ENCODE data around the gene CNTNAP3B.
"Not testable (repeated sequence)": the region's sequence is repeated elsewhere in the genome, so short reads cannot be mapped to it uniquely, and the experiment has no call there.

The CNTNAP3B gene

DNA sequence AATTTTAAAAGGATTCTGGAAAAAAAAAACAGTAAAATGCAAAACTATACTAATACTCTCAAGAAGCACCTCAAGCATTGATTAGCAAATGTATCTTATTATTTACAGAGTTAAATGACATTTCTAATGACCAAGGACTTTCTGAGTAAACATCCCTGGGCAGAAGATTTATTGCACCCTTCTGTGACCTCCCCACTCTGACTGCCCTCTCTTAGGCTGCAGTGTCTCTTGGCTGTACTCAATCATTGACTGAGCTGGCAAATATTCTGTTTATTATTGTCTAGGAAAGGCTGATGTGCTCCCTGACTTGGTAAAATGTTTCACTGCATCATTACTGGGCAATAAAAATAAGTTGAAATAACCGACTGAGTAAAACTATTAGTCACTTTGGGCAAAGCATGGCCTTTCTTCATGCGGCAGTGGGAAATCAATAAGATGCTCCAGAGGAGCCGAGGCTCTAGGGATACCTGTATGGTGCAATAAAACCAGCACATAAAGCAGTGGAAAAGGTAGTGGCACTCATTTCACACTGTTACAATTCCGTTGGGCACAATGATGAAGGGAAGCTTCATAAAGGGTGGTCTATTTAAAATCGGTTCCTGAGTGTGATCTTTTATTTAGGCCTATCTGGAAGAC, 151.1 kb downstream of the CNTNAP3B start:
- not testable (repeated sequence) for DNase-seq (ENCODE audit: low read depth in 3 of 3, low spot score in 1 of 3)

- not testable (repeated sequence) for DNase-seq (ENCODE audit: low read depth in 3 of 3, low spot score in 1 of 3)
Measured at GRCh38 chr9:41974906-41975305, 154.3 kb downstream of the CNTNAP3B start.

- DNase-seq (ENCODE audit: low read depth in 3 of 3, low spot score in 1 of 3) = not testable (repeated sequence)
Measured at GRCh38 chr9:41953007-41953406, 176.2 kb downstream of the CNTNAP3B start.

DNA sequence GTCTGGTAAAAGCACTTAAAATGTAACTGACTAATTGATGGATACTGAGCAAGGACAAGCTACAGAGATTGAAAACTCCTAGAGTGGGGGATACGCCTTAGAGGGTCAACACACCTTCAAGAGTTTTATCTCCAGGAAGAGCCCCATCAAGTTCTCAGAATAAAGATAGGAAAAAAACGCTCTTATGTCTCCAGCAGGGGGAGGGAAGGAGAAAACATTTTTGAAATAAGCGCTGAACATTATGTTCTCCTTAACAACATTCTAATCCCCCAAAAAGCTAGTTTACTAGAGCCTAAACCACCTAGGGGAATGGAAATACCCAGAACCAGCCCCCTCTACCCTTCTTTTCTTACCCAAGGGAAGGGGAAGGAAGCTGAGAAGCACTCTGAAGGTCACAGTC, 187.5 kb downstream of the CNTNAP3B start:
- DNase-seq (ENCODE audit: low read depth in 3 of 3, low spot score in 1 of 3) = not testable (repeated sequence)

GRCh38 chr9:41938143-41938542, 191.1 kb downstream of the CNTNAP3B start:
- DNase-seq (ENCODE audit: low read depth in 3 of 3, low spot score in 1 of 3) = not testable (repeated sequence)

DNA sequence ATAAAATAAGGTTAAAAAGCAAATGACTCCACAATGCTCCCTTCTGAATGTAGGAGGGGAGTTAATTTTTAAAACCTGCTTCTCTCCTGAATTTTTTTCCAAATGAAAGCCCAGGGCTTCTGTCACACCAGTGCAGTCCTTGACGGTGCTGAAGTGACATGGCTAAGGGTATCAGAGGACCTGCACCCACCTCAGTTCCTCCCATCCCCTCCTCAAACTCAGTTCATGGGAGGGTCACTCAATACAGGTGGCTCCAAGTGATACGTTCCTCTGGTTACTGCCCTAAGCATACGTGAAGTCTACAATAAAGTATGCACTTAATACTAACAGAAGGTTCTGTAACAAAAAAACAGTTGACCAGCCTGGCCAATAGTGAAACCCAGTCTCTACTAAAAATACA, 193.5 kb downstream of the CNTNAP3B start:
- DNase-seq (ENCODE audit: low read depth in 3 of 3, low spot score in 1 of 3) = not testable (repeated sequence)

GRCh38 chr9:41929172-41929571, 200.1 kb downstream of the CNTNAP3B start:
- not testable (repeated sequence) for DNase-seq (ENCODE audit: low read depth in 3 of 3, low spot score in 1 of 3)

DNA sequence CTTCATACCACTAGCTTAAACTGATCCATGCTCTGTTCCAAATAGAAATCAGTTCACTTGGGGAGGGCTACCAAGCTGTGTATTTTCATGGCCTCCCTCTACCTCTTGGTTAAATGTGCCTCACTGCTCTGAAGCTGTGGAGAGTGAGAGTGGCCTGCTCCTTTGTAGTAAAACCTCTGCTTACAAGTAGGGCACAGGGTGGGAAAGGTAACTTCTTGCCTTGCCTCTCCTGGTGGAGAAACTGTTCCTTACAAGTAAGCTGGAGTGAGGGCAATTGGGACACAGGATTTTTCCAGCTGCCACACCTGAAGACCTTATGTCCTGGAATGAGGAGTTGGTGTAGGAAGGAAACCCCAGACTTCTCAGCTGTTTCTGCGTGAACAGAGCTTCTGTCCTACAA, 211.9 kb downstream of the CNTNAP3B start:
- DNase-seq (ENCODE audit: low read depth in 3 of 3, low spot score in 1 of 3) = not testable (repeated sequence)

DNA sequence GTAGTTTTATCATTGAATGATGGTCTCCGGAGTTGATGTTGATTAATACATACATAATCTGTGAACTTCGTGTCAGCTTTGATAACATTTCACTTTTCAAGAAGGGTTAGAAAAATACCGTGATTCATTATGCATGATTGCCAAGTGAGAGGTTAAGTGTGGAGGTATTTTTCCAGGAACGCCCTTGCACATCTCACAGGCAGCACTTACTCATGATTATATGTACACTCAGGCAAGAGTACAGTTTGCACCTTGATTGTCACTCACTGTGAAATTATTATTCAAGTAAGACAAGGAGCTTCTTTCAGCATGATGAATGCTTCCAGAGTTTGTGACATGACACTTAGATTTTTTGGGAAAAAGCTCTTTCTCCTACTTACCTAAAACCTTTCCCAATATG, 223.7 kb downstream of the CNTNAP3B start:
- not testable (repeated sequence) for DNase-seq (ENCODE audit: low read depth in 3 of 3, low spot score in 1 of 3)

- DNase-seq (ENCODE audit: low read depth in 3 of 3, low spot score in 1 of 3) = not testable (repeated sequence)
Measured at GRCh38 chr9:41902762-41903161, 226.5 kb downstream of the CNTNAP3B start.

DNA sequence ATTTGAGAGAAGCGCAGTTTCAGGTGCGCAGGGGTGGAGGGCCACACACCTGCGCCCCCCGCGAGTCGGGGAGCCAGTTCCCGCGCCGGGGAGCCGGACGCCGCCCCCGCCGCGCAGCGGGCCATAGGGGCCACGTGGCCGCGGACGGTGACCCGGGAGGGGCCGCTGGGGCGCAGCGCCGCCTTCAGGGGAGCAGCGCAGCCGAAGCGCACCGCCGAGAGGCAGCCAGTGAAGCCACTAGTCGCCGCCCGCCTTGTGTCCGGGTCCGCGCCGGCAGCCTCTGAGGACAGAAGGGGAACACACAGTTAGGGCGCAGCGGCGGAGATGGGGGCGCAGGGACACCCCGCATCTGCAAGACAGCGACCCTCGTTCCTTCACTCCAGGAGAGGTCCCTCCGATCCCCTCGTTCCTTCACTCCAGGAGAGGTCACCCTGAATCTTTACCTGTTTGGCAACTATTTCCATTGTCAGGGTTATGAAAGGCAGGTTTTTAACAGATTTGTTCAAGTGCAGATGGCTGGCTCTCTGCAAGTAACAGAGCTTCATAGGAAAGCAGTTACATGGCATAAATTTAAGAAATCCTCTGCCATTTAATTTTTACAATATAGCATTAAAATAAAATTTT, 230.4 kb downstream of the CNTNAP3B start:
- not testable (repeated sequence) for DNase-seq (ENCODE audit: low read depth in 3 of 3, low spot score in 1 of 3)

DNA sequence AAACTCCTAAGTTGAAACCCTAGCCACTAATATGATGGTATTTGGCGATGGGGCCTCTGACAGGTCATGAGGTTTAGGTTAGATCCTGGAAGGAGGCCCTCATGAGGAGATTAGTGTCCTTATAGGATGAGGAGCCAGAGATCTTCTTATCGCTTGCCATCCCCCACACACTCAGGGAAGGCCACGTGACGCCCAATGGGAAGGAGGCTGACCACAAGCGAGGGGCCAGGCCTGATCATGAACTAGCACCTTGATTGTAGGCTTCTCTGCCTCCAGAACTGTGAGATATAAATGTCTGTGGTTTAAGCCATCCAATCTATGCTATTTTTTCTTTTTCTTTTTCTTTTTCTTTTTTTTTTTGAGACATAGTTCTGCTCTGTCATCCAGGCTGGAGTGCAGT, 254.7 kb downstream of the CNTNAP3B start:
- DNase-seq (ENCODE audit: low read depth in 3 of 3, low spot score in 1 of 3) = not testable (repeated sequence)

DNA sequence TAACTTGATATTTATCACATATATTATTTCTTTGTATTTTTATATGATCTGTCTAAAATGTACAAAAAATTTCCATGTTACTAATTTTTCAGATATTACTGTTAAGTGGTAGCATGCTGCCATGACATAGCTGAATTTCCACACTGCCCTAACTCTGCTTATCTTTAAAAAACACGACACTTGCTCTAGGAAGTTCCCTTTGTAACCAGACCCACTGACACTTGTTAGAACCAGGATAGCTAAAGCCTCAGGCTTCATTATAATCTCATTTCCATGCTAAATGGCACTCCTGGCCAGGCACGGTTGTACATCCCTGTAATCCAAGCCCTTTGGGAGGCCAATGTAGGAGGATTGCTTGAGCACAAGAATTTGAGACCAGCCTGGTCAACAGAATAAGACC, 273.8 kb downstream of the CNTNAP3B start:
- DNase-seq (ENCODE audit: low read depth in 3 of 3, low spot score in 1 of 3) = not testable (repeated sequence)

DNA sequence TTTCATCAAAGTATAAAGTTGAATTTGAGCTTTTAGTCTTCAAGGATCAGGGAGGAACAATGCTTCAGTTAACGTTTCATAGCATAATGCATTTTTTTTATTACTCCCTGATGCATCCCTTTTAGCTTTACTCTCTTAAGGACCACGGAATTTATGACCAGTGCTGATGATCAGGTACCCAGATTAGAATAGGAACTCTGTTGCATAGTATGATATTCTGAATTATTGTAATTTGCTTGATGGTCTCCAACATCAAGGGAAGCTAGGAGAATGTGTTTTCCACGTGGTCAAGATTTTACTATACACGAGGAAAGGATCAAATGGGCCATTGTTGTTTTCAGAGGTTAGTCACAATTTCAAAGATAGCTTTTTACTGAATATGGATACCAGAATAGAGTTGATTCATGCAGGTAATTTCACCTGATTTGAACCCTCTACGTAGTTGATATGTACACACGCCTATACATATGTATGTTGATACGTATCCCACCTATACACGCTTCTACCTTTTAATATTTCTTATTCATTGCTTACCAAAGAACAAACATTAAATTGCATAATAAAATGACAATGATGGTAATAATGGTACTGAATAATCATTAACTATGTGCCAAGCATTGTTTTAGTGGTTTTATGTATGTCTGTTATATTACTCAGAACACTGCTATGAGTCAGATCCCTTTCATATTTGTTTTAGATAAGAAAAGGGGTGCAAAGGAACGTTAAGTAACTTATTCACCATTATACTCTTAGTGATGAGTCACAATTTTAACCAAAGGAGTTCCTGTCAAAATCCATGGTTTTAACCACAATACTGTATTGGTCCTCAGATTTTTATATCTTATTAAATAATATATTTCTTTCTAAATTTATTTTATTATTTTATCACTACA, 277.1 kb downstream of the CNTNAP3B start:
- not testable (repeated sequence) for DNase-seq (ENCODE audit: low read depth in 3 of 3, low spot score in 1 of 3)

DNA sequence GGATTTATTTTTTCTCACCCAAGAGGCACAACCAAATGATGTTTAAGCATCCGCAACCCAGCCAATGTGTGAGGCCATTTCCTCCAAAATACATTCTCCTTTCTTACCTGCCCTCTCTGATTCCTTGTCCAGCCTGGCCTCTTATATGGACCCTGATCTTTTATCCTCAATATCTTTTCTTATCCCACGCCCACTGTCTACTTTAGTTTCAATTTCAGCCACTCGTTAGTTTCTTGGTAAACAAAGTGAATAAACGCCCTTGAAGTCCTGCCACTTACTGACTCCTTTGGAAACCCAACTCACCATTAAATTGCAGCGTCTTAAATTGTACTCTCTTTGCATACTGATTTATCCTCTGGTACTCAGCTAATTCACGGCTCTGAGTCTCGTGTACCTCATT, 281.4 kb downstream of the CNTNAP3B start:
- DNase-seq (ENCODE audit: low read depth in 3 of 3, low spot score in 1 of 3) = not testable (repeated sequence)
